Anterior cingulate cortex (tissue), 58 donors: ENCODE data around the gene SLC25A41.

Experiments
- DNase-seq, 58 donors: peaks; one replicate each; lab custom pipeline; 2025; lab: John Stamatoyannopoulos, UW

The SLC25A41 gene

GRCh38 chr19:6433663-6434062, at the start of gene SLC25A41:
TSS of gene SLC25A41 (minus strand) at chr19:6433763. CDS start at chr19:6433693, 70 bp downstream.
- no peak for DNase-seq

GRCh38 chr19:6483235-6483634, 49.7 kb upstream of the SLC25A41 start:
- DNase-seq: no peak

DNA sequence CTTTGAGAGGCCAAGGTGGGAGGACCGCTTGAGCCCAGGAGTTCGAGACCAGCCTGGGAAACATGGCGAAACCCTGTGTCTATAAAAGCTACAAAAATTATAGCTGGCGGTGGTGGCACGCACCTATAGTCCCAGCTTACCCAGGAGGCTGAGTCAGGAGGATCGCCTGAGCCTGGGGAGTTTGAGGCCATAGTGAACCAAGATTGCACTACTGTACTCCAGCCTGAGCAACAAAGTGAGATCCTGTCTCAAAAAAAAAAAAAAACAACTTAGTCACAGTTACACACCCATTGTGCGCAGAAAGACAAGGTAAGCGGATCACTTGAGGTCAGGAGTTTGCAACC, 48.8 kb upstream of the SLC25A41 start:
- no peak for DNase-seq

DNA sequence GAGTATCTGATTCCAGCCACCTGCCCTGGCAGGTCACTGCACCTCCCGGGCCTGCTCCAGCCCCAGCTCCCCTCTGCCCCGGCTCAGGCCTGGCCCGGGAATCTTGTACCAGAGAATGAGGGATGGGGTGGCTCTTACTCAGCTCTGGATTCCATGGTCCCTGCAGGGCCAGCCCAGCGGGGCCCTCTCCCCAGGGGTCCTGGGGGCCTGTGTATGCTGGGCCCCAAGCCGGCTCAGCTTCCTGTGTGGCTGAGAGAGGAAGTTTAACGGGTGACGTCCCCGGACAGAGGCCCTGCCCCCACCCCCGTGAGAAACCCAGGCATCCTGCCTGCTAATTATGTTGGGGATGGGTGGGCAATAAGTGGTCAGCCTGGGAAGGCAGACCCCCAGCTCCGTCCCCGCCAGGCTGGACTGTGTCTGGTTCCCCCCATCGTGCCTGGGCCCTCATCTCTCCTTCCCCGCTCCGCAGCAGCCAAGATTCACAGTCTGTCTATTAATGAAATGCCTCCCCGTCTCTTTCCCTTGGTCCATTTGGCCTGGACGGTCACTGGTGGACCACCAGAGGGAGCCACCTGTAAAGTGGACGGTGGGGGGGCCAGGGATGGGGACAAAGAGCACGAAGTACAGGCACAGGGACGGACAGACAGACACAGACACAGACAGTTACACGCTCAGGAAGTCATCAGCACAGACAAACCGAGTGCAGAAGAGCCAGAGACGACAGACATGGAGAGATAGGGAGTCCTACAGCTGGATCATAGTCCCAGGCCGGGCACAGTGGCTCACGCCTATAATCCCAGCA, 48.2 kb upstream of the SLC25A41 start, which contains the start of gene DENND1C:
DENND1C (minus strand) TSS at position 247 of the 802 bp plus-strand sequence; CDS start at position 155, 92 bp downstream.
- DNase-seq: peak in 35 of 58 donors; percentile 10 to 60 (median 31)

DNA sequence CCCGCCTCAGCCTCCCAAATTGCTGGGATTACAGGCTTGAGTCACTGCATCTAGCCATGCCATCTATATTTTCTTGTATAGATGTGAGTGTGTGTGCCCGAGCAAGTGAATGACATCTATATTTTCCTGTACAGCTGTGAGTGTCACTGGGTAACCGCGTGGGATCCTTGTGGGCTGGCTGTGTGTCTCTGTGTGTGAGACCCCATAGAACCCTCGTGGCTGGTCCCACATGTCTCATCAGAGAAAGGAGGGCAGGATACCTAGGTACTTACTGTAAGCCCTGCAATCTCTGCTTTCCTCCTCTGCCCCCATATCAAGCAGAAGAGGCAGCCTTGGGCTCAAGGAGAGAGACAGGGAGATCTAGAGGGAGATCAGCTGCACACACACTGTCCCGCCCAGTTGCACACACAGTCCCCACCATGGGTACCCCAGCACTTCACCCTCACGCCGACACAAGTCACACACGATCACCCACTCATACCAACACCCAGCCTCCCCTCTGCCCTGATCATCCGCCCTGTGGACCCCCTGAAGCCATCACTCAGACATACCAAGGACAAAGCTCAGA, 47.4 kb upstream of the SLC25A41 start:
- no peak for DNase-seq

DNA sequence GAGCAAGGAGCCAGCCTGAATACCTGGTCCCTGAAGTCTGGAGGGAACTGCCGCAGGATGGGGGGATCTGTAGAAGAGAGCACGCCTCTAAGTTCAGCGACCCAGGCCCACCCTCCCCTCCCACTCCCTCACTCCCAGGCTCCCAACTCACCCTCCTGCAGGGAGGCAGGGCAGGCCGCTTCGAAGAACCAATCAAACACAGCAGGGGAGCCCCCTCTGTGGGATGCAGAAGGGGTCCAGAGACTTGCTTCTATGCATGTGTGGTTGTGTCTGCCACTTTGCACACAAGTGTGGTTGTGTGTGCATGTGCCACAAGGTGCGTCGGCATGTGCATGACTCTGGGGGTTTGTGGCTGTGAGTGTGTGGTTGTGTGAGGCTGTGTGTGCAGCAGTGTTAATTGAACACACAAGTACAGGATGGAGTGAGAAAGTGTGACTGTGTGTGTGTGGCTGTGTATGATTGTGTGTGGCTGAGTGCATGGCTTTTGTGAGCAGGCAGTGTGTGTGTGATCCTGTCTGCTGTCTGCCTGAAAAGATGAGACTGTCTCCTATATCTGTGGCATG, 46.4 kb upstream of the SLC25A41 start:
- DNase-seq: no peak

DNA sequence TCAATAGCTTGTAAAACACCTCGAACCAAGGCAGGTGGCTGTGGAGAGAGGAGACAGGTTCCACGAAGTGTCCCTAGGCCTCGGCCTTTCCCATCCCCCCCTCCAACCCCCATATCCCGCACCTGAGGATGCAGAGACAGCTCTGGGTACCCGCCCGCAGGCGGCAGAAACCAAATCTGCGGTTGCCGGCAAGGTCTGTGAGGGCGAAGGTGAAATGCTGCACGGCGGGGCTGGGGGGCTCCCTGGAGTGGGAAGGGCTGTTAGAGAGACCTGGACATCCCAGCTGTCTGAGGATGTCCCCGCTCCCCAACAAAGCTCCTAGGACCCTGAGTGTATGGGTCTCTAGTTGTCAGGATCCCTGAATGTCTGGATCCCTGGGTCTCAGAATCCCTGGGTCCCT, 45.3 kb upstream of the SLC25A41 start:
- DNase-seq: no peak

GRCh38 chr19:6476896-6477431, 43.4 kb upstream of the SLC25A41 start:
- no peak for DNase-seq

GRCh38 chr19:6476155-6476895, 42.8 kb upstream of the SLC25A41 start:
- DNase-seq: peak in 45 of 58 donors; percentile 7 to 76 (median 46)

- no peak for DNase-seq
Observed at GRCh38 chr19:6475321-6476108, 42.0 kb upstream of the SLC25A41 start.

DNA sequence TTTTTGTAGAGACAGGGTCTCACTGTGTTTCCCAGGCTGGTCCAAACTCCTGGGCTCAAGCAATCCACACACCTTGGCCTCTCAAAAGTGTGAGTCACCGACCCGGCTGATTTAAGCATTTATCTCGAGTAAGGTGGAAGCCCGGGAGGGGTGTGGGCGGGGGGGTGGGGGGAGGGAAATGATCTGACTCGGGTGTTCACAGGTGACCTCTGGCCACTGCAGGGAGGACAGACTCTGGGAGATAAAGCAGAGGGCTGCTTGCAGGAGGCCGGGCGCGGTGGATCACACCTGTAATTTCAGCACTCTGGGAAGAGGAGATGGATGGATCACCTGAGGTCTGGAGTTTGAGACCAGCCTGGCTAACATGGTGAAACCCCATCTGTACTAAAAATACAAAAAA, 40.1 kb upstream of the SLC25A41 start:
- no peak for DNase-seq

- no peak for DNase-seq
Observed at GRCh38 chr19:6472713-6473112, 39.1 kb upstream of the SLC25A41 start.

DNA sequence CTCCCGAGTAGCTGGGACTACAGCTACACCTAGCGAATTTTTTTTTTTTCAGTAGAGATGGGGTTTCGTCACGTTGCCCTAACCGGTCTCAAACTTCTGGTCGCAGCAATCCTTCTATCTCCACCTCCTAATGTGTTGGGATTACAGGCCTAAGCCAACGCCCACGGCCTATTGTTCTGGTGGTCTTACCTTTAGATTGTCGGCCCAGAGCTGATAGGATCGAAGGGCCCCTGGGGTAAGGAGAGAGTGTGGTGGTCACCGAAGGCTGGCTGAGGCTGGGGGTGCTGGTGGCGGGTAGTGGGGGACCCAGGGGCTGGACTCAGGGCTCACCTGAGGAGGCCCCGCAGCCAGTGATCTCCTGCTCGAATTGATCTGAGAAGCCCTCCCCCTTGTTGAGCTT, 37.5 kb upstream of the SLC25A41 start:
- DNase-seq: no peak

GRCh38 chr19:6470173-6470572, 36.6 kb upstream of the SLC25A41 start:
- DNase-seq: no peak

DNA sequence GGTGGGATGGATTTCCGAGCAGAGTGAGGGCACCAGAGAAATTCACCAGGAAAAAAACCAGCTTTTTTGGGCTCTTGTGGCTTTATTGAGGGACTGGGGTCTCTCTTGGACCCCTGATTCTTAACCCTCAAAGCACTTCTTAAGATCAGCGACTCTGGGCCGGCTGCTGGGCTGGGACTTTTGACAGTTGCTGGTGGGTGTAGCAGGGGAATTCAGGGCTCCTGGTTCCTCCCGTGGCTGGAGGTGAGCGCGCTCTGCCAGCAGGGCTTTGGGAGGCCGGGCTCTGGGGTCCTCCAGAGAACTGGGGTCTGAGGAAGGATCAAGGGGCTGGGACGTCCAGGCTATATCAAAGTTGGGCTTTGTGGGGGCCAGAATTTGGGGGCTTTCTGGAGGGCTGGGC, 33.8 kb upstream of the SLC25A41 start:
- DNase-seq: no peak

DNA sequence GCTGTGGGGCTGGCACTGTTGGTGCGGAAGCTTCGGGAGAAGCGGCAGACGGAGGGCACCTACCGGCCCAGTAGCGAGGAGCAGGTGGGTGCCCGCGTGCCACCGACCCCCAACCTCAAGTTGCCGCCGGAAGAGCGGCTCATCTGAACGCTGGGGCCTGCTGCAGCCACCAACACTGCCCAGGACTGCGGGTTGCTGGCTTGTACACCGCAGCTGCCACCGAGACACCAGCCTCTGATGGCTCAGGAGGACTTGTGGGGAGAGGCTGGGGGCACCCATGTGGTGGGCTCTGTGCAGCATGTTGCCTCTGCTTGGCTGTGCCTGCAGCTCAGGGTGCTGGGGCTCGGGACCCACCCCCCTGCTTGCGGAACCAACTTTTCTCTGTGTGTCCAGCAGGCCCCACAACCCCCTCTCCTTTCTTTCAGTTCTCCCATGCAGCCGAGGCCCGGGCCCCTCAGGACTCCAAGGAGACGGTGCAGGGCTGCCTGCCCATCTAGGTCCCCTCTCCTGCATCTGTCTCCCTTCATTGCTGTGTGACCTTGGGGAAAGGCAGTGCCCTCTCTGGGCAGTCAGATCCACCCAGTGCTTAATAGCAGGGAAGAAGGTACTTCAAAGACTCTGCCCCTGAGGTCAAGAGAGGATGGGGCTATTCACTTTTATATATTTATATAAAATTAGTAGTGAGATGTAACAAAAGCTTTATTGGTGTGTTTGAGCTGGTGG, 33.1 kb upstream of the SLC25A41 start:
- DNase-seq: no peak

DNA sequence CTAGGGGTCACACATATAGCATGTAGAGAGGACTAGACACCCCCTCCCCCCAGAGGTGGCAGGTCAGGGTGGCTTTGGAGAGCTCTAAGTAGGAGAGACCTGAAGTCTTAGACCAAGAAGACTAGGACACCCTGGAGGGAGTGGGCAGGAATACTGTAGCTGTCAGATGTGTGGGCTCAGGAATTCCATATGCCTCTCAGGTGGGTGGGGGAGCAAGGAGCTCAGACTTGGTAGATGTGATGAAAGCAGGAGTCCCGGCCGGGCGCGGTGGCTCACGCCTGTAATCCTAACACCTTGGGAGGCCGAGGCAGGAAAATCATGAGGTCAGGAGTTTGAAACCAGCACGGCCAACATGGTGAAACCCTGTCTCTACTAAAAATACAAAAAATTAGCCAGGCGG, 32.1 kb upstream of the SLC25A41 start:
- no peak for DNase-seq

- DNase-seq: no peak
Observed at GRCh38 chr19:6465006-6465405, 31.4 kb upstream of the SLC25A41 start.
